Natural killer cell (primary cell): ENCODE results near the gene RRP1. TPM values are rescaled to one million over a fixed set of nuclear protein-coding genes. Genes with fewer than 3 reads are reported as not detected.

Experiments
- ATAC-seq, 3 donors: fragments of 150-1000 bp in 2 of 3; fragments of 200-7000 bp in 1 of 3; cut with Tn5 transposase; 1 replicate in 1 of 3; 2 replicates in 2 of 3; pipeline ENCODE4 v1.10.0; 2021; ENCODE audit warnings: mild to moderate bottlenecking in 2 of 3, moderate library complexity in 2 of 3
- DNase-seq, 2 donors: peaks; one replicate each; pipeline versions ENCODE4 v3.0.0 to v3.0.0-alpha.2; 2013 to 2021; ENCODE audit warnings: mixed read lengths in 1 of 2
- H3K27ac ChIP-seq: one replicate; pipeline ENCODE4 v1.5.1; 2013; ENCODE audit warnings: mild to moderate bottlenecking, low read length
- H3K27me3 ChIP-seq: one replicate; pipeline ENCODE4 v1.6.1; 2013; ENCODE audit warnings: low read length; ENCODE audit not compliant: control insufficient read depth, insufficient read depth
- H3K36me3 ChIP-seq: one replicate; pipeline ENCODE4 v1.6.1; 2013; ENCODE audit warnings: low read length; ENCODE audit not compliant: control insufficient read depth, insufficient read depth
- H3K4me1 ChIP-seq: one replicate; pipeline ENCODE4 v1.6.1; 2013; ENCODE audit warnings: low read length; ENCODE audit not compliant: control insufficient read depth, insufficient read depth
- H3K4me3 ChIP-seq: one replicate; pipeline ENCODE4 v1.5.1; 2013; ENCODE audit warnings: low read length
- H3K9me3 ChIP-seq: one replicate; pipeline ENCODE4 v1.6.1; 2013; ENCODE audit warnings: low read length; ENCODE audit not compliant: control insufficient read depth, insufficient read depth
- H3K27ac Mint-ChIP-seq, 2 donors: one replicate each; pipeline ENCODE4 v1.8.0; 2022; ENCODE audit warnings: mild to moderate bottlenecking in 2 of 2, mixed read lengths in 2 of 2, moderate library complexity in 1 of 2
- H3K27me3 Mint-ChIP-seq, 2 donors: one replicate each; pipeline ENCODE4 v1.8.0; 2022; ENCODE audit warnings: low read depth in 2 of 2, mixed read lengths in 2 of 2
- H3K36me3 Mint-ChIP-seq: one replicate; pipeline ENCODE4 v1.8.0; 2022; ENCODE audit warnings: mixed read lengths
- H3K4me1 Mint-ChIP-seq, 2 donors: one replicate each; pipeline ENCODE4 v1.8.0; 2022; ENCODE audit warnings: mixed read lengths in 2 of 2
- H3K4me3 Mint-ChIP-seq: one replicate; pipeline ENCODE4 v1.8.0; 2022; ENCODE audit warnings: mild to moderate bottlenecking, moderate library complexity, mixed read lengths
- H3K9me3 Mint-ChIP-seq, 2 donors: one replicate each; pipeline ENCODE4 v1.8.0; 2022; ENCODE audit warnings: mixed read lengths in 2 of 2
- CTCF ChIP-seq: fragments of 200-600 bp; IDR thresholded peaks from one replicate; pipeline ENCODE4 v1.8.0; 2022; ENCODE audit warnings: antibody characterized with exemption
- WGBS: methylation state at CpG from one replicate; pipeline ENCODE4 v1.1.7; 2013; ENCODE audit warnings: missing lambda C conversion rate; ENCODE audit not compliant: insufficient coverage; 5-methylcytosine and 5-hydroxymethylcytosine counted together
- intact Hi-C: fragments of 100-400 bp; cut with micrococcal nuclease; formaldehyde crosslinking; loops from one replicate; pipeline ENCODE4 v1.14.2; 2022
- total RNA-seq, 4 donors: library from RNA; stranded (reverse); fragments of 120-200 nt in 1 of 4; gene quantifications; one replicate each; pipeline versions ENCODE4 v1.2.3 to v1.2.4, GENCODE V29; 2013 to 2022

RRP1 gene
- total RNA-seq, 3 donors from 2014 or later (not counting 1 experiment from before 2014, with no cell fraction given): 15.7 to 24.6 (median 23.7) TPM

GRCh38 chr21:43832158-43832550, 42.8 kb downstream of the RRP1 start:
- DNase-seq (no peak), ATAC-seq (no peak)
- intact Hi-C loops: no loop called here
- Mint-ChIP-seq H3K4me3 (no peak overlapping the region), H3K27ac (no peak overlapping the region), H3K27me3 (peaks cover 25 to 33% of the 10 kb centered on the region in 2 donors), H3K4me1 (peaks cover 12 to 21% of the 10 kb centered on the region in 2 donors), H3K36me3 (no peaks in the 10 kb centered on the region), H3K9me3 (no peaks in the 10 kb centered on the region)
- peaks cover 12% of the 10 kb centered on the region for H3K27me3 ChIP-seq
- peaks cover 23% of the 10 kb centered on the region for H3K4me1 ChIP-seq
- no peak overlapping the region for H3K27ac ChIP-seq
- TF ChIP-seq CTCF: no peak
- peaks cover 4% of the 10 kb centered on the region for H3K9me3 ChIP-seq
- H3K36me3 ChIP-seq: no peaks in the 10 kb centered on the region
- WGBS: 93% methylated on average over 14 of the region's 14 CpGs
- no peak overlapping the region for H3K4me3 ChIP-seq

- Mint-ChIP-seq H3K27ac (no peak overlapping the region), H3K4me1 (peaks cover 12 to 21% of the 10 kb centered on the region in 2 donors), H3K4me3 (no peak overlapping the region), H3K36me3 (no peaks in the 10 kb centered on the region), H3K27me3 (peaks cover 29 to 33% of the 10 kb centered on the region in 2 donors), H3K9me3 (no peaks in the 10 kb centered on the region)
- no peak for TF ChIP-seq CTCF
- peaks cover 12% of the 10 kb centered on the region for H3K27me3 ChIP-seq
- H3K4me1 ChIP-seq: peaks cover 23% of the 10 kb centered on the region
- intact Hi-C loops: no loop called here
- no peak for ATAC-seq
- H3K27ac ChIP-seq: no peak overlapping the region
- H3K36me3 ChIP-seq: no peaks in the 10 kb centered on the region
- H3K4me3 ChIP-seq: no peak overlapping the region
- DNase-seq: no peak
- H3K9me3 ChIP-seq: peaks cover 4% of the 10 kb centered on the region
- WGBS: 83% methylated on average over 10 of the region's 10 CpGs
Measured at GRCh38 chr21:43832648-43833047, 43.3 kb downstream of the RRP1 start.

- TF ChIP-seq CTCF: no peak
- intact Hi-C loops: no loop called here
- 55% methylated on average over 30 of the region's 30 CpGs for WGBS
- no peaks in the 10 kb centered on the region for H3K36me3 ChIP-seq
- ATAC-seq (peak in 1 of 3 donors; percentile 59), DNase-seq (no peak)
- H3K36me3 Mint-ChIP-seq: no peaks in the 10 kb centered on the region
- H3K27me3 ChIP-seq: peaks cover 14% of the 10 kb centered on the region
- H3K27ac ChIP-seq: no peak overlapping the region
- no peak overlapping the region for H3K4me3 ChIP-seq
- no peaks in the 10 kb centered on the region for H3K9me3 Mint-ChIP-seq
- peaks cover 4% of the 10 kb centered on the region for H3K9me3 ChIP-seq
- no peak overlapping the region for H3K4me3 Mint-ChIP-seq
- peaks cover 12 to 21% of the 10 kb centered on the region in 2 donors for H3K4me1 Mint-ChIP-seq
- peaks cover 23% of the 10 kb centered on the region for H3K4me1 ChIP-seq
- peaks cover 33 to 38% of the 10 kb centered on the region in 2 donors for H3K27me3 Mint-ChIP-seq
- no peak overlapping the region for H3K27ac Mint-ChIP-seq
Measured at GRCh38 chr21:43834146-43834905, 44.9 kb downstream of the RRP1 start.

- no peak overlapping the region for H3K27ac Mint-ChIP-seq
- 10% methylated on average over 15 of the region's 15 CpGs for WGBS
- H3K36me3 Mint-ChIP-seq: no peaks in the 10 kb centered on the region
- H3K4me1 Mint-ChIP-seq: peaks cover 12 to 21% of the 10 kb centered on the region in 2 donors
- H3K36me3 ChIP-seq: no peaks in the 10 kb centered on the region
- H3K9me3 Mint-ChIP-seq: no peaks in the 10 kb centered on the region
- TF ChIP-seq CTCF: no peak
- H3K9me3 ChIP-seq: peaks cover 4% of the 10 kb centered on the region
- peaks cover 23% of the 10 kb centered on the region for H3K4me1 ChIP-seq
- no peak overlapping the region for H3K4me3 ChIP-seq
- no peak overlapping the region for H3K27ac ChIP-seq
- intact Hi-C loops: no loop called here
- H3K4me3 Mint-ChIP-seq: no peak overlapping the region
- no peak for DNase-seq
- ATAC-seq: no peak
- H3K27me3 ChIP-seq: peaks cover 14% of the 10 kb centered on the region
- H3K27me3 Mint-ChIP-seq: peaks cover 38 to 40% of the 10 kb centered on the region in 2 donors
Measured at GRCh38 chr21:43835050-43835449, 45.7 kb downstream of the RRP1 start.
